GM19240 (cell line): ENCODE results near the gene SLCO2A1.

ENCODE experiments used
- DNase-seq: peaks from one replicate; pipeline ENCODE4 v3.0.0; 2011; ENCODE audit warnings: low spot score; ENCODE audit not compliant: insufficient read length

SLCO2A1 gene

DNA sequence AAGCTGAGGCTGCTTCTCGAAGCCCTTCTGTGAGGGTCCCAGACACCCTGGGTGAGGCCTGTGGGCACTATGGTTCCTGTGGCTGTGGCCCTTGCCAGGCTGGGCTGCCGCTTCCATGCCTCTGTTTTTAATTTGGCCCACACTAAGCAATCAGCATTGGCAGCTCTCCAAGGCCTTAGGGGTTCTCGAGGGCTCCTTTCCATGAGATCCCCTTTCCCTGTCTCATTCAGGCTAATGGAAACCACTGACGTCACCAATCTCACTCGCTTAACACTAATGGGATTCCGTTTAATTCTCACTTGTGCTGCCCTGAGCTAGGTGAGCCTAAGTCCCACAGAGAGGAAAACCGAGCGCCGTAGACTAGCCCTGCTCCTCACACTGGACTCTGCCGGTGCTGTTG, 73.8 kb downstream of the SLCO2A1 start:
- DNase-seq, result no peak

DNA sequence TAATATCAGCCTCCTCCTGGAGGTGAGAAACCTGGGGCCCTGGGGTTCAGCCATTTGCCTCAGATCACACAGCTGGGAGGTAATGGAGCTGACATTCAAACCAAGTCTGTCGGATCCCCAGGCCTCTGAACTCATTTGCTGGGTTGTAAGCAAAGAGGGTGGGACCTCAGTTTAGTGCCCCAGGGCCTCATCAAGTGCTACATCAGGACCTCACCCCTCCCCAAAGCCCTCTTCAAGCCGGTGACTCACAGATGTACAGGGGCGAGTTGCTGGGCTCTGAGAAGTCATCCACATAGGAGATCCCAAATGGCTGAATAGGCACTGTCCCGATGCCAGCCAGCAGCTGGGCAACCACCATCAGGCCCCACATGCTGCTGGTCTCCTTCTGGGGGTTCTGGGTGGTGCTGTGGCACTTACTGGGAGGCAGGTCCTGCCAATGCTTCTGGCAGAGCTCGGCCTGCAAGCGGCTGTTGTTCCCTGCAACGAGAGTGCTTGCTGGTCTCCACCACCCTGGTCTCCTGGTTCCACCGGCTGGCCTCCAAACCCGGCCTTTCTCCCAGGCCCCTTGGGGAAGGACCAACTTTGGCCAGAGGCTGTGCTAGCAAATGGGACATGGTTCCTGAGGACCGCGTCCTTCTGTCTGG, 74.9 kb downstream of the SLCO2A1 start:
- DNase-seq, result no peak

- no peak for DNase-seq
Observed at GRCh38 chr3:133953297-133953696, 76.4 kb downstream of the SLCO2A1 start.

DNA sequence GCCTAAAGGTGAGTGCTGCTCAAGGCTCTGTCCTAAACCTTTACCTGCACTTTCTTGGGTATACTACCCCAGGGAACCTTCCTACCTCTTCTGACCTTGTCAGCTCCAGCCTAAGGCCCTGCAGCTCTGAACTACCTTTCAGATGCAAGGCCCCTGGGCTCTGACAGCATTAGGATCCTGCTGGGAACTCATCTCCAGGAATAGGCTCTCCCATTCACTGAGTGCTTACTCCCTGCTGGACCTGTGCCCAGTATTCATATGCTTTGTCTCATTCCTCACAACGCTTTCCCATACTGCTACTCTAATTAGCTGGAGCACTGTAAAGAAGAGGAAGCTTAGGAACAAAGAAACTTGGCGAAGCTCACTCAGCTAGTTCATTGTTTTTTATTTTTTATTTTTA, 80.3 kb downstream of the SLCO2A1 start:
- no peak for DNase-seq

DNA sequence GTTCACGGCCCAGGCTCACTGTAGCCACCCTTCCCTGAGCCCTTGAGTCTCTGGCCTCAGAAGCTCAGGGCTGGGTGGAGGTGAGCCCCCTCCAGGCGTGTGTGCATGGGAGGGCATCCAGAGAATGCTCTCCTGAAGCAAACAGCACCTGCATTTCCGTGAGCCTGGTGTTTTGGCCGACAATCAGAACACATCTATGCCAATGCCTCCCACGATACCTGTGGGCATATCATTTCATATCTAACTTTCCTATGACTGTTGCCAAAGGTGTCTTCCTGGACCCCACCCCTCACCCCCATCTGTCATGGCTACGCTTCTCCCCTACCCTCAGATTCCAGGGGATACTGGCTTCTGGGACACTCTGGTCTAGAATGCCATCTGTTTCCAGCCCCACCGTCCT, 80.7 kb downstream of the SLCO2A1 start:
- DNase-seq, result no peak

- no peak for DNase-seq
Observed at GRCh38 chr3:133948131-133948810, 81.5 kb downstream of the SLCO2A1 start.

DNA sequence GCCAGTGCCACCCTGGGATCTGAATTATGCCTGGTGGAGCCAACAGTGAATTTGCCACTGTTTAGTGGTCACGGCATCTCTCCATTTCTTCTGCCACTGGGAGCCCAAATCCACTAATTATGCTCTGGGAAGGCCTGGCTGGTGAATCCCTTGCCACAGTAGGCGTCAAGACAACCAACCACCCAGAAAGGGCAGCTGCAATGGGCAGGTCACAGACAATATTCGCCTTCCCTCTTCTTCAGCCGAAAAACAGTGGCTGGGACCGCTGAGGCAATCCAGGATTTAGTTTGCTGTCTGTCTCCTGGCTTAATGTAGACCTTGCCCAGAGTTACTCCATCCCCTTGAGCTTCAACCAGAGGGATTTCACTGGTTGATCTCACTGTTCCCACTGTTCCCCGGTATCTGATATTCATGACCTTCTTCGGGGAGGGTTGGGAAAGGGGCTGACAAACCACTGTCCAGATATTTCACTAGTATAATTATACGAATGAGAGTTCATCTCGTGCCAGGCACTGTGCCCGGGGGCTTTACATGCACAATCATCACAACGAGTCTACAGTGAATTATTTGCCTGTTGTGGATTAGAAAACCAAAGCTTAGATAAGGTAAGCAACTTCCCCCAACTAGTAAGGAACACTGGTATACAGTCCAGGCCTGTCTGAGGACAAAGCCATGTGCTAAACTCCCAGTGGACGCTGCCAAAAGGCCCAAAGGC, 84.2 kb downstream of the SLCO2A1 start:
- no peak for DNase-seq

GRCh38 chr3:133944641-133945380, 84.9 kb downstream of the SLCO2A1 start:
- no peak for DNase-seq

- no peak for DNase-seq
Observed at GRCh38 chr3:133944181-133944580, 85.5 kb downstream of the SLCO2A1 start.

- no peak for DNase-seq
Observed at GRCh38 chr3:133943639-133944141, 86.0 kb downstream of the SLCO2A1 start.

- no peak for DNase-seq
Observed at GRCh38 chr3:133943031-133943535, 86.6 kb downstream of the SLCO2A1 start.

- no peak for DNase-seq
Observed at GRCh38 chr3:133941415-133941821, 88.3 kb downstream of the SLCO2A1 start.

GRCh38 chr3:133940536-133940935, 89.2 kb downstream of the SLCO2A1 start:
- DNase-seq, result no peak

DNA sequence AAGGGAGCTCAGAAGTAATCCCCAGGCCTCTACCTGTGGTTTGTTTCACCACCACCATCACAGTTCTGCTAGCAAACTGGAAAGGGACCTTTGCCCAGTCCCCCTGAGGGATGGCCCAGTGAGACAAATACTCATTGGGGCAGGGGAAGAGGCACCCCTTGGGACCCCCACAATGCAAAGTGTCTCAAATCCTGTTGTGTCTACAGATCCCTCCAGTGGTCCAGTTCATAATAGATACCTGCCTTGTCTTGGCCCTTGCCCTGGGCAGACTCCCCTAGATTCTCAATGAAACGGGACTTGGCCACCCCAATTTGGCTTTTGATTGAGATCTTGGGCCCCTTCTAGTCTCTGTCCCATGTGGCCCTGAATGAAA, 90.3 kb downstream of the SLCO2A1 start:
- no peak for DNase-seq

- no peak for DNase-seq
Observed at GRCh38 chr3:133938770-133939462, 90.8 kb downstream of the SLCO2A1 start.

- no peak for DNase-seq
Observed at GRCh38 chr3:133937756-133938601, 91.7 kb downstream of the SLCO2A1 start.

DNA sequence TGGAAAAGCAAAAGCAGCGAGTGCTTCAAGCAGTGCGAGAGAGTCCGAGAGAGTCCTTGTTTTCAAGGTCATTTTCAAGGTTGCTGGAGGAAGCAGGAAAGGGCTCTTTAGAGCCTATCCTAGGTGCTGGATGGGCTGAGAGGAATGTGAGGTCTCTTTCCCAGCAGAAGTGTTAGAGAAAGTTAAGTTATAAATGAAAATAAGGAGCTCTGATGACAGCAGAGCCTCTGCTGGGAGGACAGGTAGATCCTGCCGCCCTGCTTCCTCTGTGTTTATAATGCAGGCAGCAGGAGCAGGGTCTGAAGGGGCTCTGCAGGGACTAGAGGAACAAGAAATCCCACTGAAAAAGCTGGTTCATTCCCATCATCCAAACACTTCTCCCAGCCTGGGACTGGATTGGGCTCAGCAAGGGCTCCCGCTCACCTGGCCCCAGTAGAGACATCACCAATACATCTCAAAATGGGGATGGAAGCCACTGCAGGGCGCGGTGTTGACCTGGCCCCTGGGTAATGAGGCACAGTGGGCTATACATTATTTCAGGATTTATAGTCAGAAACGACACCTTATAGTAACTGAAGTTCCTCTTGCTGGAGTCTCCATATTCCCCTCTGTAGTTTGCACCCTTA, 92.6 kb downstream of the SLCO2A1 start:
- no peak for DNase-seq

- DNase-seq, result no peak
Observed at GRCh38 chr3:133935843-133936769, 93.6 kb downstream of the SLCO2A1 start.
